HG02759 (cell line): ENCODE results near the gene TM4SF20.
A peak's percentile ranks its signal among the peaks of the same experiment; 100 is the strongest.

Experiments
- ATAC-seq: cut with Tn5 transposase; IDR thresholded peaks from one replicate; pipeline ENCODE4 v1.9.1; 2021; ENCODE audit warnings: mild to moderate bottlenecking, moderate library complexity; ENCODE audit not compliant: unreplicated experiment

TM4SF20 gene

GRCh38 chr2:227379095-227379494 is at the start of gene TM4SF20:
Gene TM4SF20, minus strand, starts transcription at chr2:227379306. Its CDS starts 38 bp downstream, at chr2:227379268.
- ATAC-seq = no peak

GRCh38 chr2:227428731-227429285 is 49.7 kb upstream of the TM4SF20 start:
- ATAC-seq = no peak

- ATAC-seq = no peak
These were observed 44.8 kb upstream of the TM4SF20 start for GRCh38 chr2:227423656-227424499.

GRCh38 chr2:227420087-227421052 is 41.3 kb upstream of the TM4SF20 start:
- ATAC-seq = no peak

- ATAC-seq = no peak
These were observed 37.6 kb upstream of the TM4SF20 start for GRCh38 chr2:227416701-227417100.

GRCh38 chr2:227415538-227416424 is 36.7 kb upstream of the TM4SF20 start:
- peak; percentile 32 for ATAC-seq

GRCh38 chr2:227414846-227415245 is 35.7 kb upstream of the TM4SF20 start:
- no peak for ATAC-seq

- no peak for ATAC-seq
These were observed 34.3 kb upstream of the TM4SF20 start for GRCh38 chr2:227413371-227413770.

- ATAC-seq = no peak
These were observed 33.8 kb upstream of the TM4SF20 start for GRCh38 chr2:227412877-227413276.

GRCh38 chr2:227411990-227412350 is 32.9 kb upstream of the TM4SF20 start:
- no peak for ATAC-seq

- peak; percentile 83 for ATAC-seq
These were observed 32.3 kb upstream of the TM4SF20 start for GRCh38 chr2:227411320-227411989.

- ATAC-seq = no peak
These were observed 31.1 kb upstream of the TM4SF20 start for GRCh38 chr2:227410191-227410590.

GRCh38 chr2:227407591-227408151 is 28.6 kb upstream of the TM4SF20 start:
- ATAC-seq = no peak

GRCh38 chr2:227406177-227407031 is 27.3 kb upstream of the TM4SF20 start:
- ATAC-seq = peak; percentile 50

- no peak for ATAC-seq
These were observed 25.6 kb upstream of the TM4SF20 start for GRCh38 chr2:227404585-227405271.

- ATAC-seq = no peak
These were observed 23.9 kb upstream of the TM4SF20 start for GRCh38 chr2:227402959-227403358.

GRCh38 chr2:227402321-227402720 is 23.2 kb upstream of the TM4SF20 start:
- ATAC-seq = no peak

GRCh38 chr2:227401550-227401949 is 22.4 kb upstream of the TM4SF20 start:
- ATAC-seq = no peak
